Measurements from ENCODE around the gene TNFSF10.

DNA sequence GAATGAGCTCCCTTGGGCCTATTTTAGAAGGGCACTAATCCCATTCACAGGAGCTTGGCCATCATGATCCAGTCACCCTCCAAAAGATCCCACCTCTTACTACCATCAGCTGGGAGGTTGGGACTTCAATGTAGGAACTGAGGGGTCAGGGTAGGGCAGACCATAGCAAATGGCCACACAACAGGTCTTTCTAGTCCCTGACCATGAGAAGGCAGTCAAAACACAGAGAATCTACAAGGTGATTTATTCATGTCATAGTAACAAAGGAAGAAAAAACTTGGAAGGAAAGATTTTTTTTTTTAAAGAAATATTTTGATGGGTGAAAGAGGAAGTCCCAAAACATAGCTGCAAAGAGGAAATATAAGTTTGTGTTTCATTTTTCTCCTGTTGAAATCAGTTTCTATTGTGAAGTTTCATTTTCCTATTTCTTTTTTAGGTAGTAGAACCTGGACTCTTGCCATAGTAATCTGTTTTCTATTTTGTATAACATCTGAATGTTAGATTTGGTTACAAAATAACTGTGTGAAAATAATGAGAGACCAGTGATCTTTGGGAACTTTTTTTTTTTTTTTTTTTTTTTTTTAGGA, 23.5 kb upstream of the TNFSF10 start:
- TF ChIP-seq POLR2AphosphoS5 (IDR thresholded peaks at IDR 0.05; ENCODE audit: low read depth, low read length): no peak
- TF ChIP-seq, protein P1, sequence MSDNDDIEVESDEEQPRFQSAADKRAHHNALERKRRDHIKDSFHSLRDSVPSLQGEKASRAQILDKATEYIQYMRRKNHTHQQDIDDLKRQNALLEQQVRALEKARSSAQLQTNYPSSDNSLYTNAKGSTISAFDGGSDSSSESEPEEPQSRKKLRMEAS (IDR thresholded peaks at IDR 0.05; ENCODE audit: low read depth): no peak
- TF ChIP-seq, protein P2, sequence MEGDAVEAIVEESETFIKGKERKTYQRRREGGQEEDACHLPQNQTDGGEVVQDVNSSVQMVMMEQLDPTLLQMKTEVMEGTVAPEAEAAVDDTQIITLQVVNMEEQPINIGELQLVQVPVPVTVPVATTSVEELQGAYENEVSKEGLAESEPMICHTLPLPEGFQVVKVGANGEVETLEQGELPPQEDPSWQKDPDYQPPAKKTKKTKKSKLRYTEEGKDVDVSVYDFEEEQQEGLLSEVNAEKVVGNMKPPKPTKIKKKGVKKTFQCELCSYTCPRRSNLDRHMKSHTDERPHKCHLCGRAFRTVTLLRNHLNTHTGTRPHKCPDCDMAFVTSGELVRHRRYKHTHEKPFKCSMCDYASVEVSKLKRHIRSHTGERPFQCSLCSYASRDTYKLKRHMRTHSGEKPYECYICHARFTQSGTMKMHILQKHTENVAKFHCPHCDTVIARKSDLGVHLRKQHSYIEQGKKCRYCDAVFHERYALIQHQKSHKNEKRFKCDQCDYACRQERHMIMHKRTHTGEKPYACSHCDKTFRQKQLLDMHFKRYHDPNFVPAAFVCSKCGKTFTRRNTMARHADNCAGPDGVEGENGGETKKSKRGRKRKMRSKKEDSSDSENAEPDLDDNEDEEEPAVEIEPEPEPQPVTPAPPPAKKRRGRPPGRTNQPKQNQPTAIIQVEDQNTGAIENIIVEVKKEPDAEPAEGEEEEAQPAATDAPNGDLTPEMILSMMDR (IDR thresholded peaks at IDR 0.05): no peak
- TF ChIP-seq FOXM1 (IDR thresholded peaks at IDR 0.05; ENCODE audit: low read depth): no peak
- no peak for TF ChIP-seq YY1 (IDR thresholded peaks at IDR 0.05; ENCODE audit: low read depth)
- TF ChIP-seq, protein P3, sequence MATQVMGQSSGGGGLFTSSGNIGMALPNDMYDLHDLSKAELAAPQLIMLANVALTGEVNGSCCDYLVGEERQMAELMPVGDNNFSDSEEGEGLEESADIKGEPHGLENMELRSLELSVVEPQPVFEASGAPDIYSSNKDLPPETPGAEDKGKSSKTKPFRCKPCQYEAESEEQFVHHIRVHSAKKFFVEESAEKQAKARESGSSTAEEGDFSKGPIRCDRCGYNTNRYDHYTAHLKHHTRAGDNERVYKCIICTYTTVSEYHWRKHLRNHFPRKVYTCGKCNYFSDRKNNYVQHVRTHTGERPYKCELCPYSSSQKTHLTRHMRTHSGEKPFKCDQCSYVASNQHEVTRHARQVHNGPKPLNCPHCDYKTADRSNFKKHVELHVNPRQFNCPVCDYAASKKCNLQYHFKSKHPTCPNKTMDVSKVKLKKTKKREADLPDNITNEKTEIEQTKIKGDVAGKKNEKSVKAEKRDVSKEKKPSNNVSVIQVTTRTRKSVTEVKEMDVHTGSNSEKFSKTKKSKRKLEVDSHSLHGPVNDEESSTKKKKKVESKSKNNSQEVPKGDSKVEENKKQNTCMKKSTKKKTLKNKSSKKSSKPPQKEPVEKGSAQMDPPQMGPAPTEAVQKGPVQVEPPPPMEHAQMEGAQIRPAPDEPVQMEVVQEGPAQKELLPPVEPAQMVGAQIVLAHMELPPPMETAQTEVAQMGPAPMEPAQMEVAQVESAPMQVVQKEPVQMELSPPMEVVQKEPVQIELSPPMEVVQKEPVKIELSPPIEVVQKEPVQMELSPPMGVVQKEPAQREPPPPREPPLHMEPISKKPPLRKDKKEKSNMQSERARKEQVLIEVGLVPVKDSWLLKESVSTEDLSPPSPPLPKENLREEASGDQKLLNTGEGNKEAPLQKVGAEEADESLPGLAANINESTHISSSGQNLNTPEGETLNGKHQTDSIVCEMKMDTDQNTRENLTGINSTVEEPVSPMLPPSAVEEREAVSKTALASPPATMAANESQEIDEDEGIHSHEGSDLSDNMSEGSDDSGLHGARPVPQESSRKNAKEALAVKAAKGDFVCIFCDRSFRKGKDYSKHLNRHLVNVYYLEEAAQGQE (IDR thresholded peaks at IDR 0.05; ENCODE audit: low read depth, low read length): no peak
- no peak for TF ChIP-seq EZH2phosphoT487 (IDR thresholded peaks at IDR 0.05; ENCODE audit: borderline replicate concordance, low read depth)
- no peak for TF ChIP-seq RAD21 (IDR thresholded peaks at IDR 0.05; ENCODE audit: low read length)
- no peak for TF ChIP-seq RCOR1 (IDR thresholded peaks at IDR 0.05; ENCODE audit: low read length)
- no peak for TF ChIP-seq NRF1 (IDR thresholded peaks at IDR 0.05; ENCODE audit: low read depth, low read length)
- TF ChIP-seq FOXJ3 (CRISPR knock-in tag; IDR thresholded peaks at IDR 0.05): no peak
- TF ChIP-seq EP300 (IDR thresholded peaks at IDR 0.05; ENCODE audit: borderline replicate concordance in 1 of 2, low read depth in 1 of 2, low read length in 1 of 2): no peak
